ENCODE measurements around the gene RANBP3L. TPM values are rescaled to one million over a fixed set of nuclear protein-coding genes. Genes with fewer than 3 reads are reported as not detected.

The RANBP3L gene
- total RNA-seq = 3.8 TPM

DNA sequence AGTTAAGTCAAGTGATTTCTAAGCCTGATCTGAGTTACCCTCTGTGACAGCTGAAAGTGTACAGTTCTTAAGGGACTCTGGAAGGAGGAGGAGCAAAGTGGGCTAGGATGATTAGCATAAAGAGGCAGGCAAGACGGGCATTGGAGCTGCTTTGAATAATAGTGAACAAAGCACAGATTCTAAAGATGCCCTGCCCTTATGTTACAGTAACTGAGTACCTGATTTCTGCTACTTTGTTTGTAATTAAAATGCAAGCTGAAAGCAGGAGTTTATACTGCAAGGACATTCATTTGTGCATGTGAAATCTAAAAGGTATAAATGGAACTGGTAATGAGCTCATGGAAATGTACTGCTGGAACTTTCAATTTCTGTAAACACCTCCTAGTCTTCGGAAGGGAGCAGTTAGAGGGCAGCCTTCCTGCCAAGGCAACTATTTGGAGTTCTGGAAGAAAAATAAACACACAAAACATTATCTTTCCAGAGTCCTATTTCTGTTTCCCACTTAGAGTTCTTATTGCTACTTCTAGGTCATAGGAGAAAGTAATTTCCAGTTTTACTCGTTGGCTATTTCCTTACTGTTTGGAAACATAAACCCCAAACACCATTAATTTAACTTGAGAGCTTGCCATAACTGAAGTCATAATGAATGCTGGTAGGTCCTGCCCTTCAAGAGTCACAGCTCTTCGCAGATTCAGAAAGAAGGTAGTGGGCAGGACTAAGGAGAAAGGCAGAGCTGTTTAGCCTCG is at the start of gene RANBP3L:
TSS of gene RANBP3L (minus strand) at position 45 of the 746 bp plus-strand sequence. CDS start 486 bp downstream, outside the sequence.

GRCh38 chr5:36241631-36242533 is 59.8 kb downstream of the RANBP3L start, which contains the start of gene NADK2:
Gene NADK2 (minus strand): TSS chr5:36241925. CDS start chr5:36241798, 127 bp downstream.

Other genes starting within 250 kb of the RANBP3L start
- not detected for gene UGT3A2, start 235.0 kb downstream of the RANBP3L start, total RNA-seq
- 66.0 TPM for gene LMBRD2, start 150.0 kb downstream of the RANBP3L start, total RNA-seq
- 21.0 TPM for gene SKP2, start 149.8 kb downstream of the RANBP3L start, total RNA-seq
- 57.0 TPM for gene NADK2, start 60.0 kb downstream of the RANBP3L start, total RNA-seq

Data from parietal lobe (tissue), 1 donor.